Mucosa of descending colon (tissue), 3 donors: ENCODE results near the gene NPBWR2. TPM values are rescaled to one million over a fixed set of nuclear protein-coding genes. Genes with fewer than 3 reads are reported as not detected.

Source experiments
- ATAC-seq: fragments of 200-7000 bp; cut with Tn5 transposase; one replicate; pipeline ENCODE4 v1.9.1; 2020; ENCODE audit warnings: mild to moderate bottlenecking, moderate library complexity
- DNase-seq, 3 donors: peaks; one replicate each; pipeline ENCODE4 v3.0.0-alpha.2; 2020
- H3K36me3 ChIP-seq: fragments of 200-600 bp; one replicate; pipeline ENCODE4 v1.8.0; 2021; ENCODE audit warnings: low read depth, mild to moderate bottlenecking
- H3K4me1 ChIP-seq: fragments of 200-600 bp; one replicate; pipeline ENCODE4 v1.8.0; 2021; ENCODE audit warnings: low read depth, mild to moderate bottlenecking
- H3K4me3 ChIP-seq: fragments of 200-600 bp; one replicate; pipeline ENCODE4 v1.8.0; 2021; ENCODE audit warnings: mild to moderate bottlenecking
- H3K9me3 ChIP-seq: fragments of 200-600 bp; one replicate; pipeline ENCODE4 v1.8.0; 2021; ENCODE audit warnings: mild to moderate bottlenecking
- intact Hi-C, 2 donors: fragments of 100-400 bp; cut with DNase I in 1 of 2; cut with micrococcal nuclease in 1 of 2; formaldehyde crosslinking; loops; one replicate each; pipeline versions ENCODE4 v1.11.0 to v1.11.1; 2022; cut with DNase I, micrococcal nuclease
- long read RNA-seq, 2 donors: library from polyadenylated mRNA; unstranded; transcript quantifications; one replicate each; pipeline ENCODE4 v2.0.0, GENCODE V29; 2019 to 2021
- total RNA-seq, 3 donors: library from RNA; stranded (reverse); fragmentation: NEBNext Ultra II Directional in 2 of 3; extraction: Animal tissue kit (Norgen Biotek cat#: 25700) in 2 of 3; gene quantifications; one replicate each; pipeline versions ENCODE4 v1.2.1 to v1.2.4, GENCODE V29; 2021 to 2023
- TF ChIP-seq, protein P1 (sequence below): fragments of 200-600 bp; IDR thresholded peaks from one replicate; pipeline ENCODE4 v1.8.0; 2022; ENCODE audit warnings: antibody characterized with exemption, mild to moderate bottlenecking
- donor health status: DM: no; HTN: no; CAD: no; lungs with moderate emphysema.
- donor health status: DM: no; HTN: no; CAD: no.
- donor health status: DM: no; HTN: yes; CAD: no.

NPBWR2 gene, protein sequence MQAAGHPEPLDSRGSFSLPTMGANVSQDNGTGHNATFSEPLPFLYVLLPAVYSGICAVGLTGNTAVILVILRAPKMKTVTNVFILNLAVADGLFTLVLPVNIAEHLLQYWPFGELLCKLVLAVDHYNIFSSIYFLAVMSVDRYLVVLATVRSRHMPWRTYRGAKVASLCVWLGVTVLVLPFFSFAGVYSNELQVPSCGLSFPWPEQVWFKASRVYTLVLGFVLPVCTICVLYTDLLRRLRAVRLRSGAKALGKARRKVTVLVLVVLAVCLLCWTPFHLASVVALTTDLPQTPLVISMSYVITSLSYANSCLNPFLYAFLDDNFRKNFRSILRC
- not detected for total RNA-seq
- long read RNA-seq, donor 1: 0 reads
- long read RNA-seq, donor 2: 0 reads

DNA sequence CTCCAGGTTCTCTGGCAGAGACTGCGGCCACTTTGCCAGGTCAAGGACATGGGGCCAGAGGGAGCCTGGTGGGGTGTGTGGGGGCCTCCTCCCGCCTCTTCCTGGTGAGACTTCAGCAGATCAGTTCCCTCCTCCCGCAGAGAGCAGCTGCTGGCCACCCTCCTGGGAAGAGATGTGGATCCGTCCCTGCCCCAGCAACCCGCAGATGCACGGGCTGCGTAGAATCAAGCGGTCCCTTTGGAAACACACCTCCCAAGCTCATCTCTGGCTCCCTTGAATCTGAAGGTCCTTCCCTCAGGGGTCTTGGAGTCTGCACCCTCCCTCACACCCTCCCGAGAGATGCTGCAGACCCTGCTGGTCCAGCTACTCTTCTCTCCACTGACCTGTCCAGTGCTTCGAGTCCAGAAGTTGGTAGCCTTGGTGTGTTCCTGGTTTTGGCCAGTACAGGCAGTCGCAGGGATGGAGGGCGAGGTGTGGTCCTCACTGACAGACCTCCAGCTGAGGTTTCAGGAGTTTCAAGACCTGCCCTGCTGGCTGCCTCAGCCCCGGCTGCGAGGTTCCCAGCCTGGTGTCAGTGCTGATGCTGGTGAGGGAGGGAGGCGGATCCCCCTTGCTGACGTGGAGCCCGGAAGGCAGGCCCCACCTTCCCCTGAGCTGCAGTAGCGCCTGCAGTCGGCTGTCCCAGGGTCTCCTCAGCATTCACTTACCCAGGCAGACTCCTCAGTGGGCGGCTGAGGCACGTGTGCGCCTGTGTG, at the start of gene NPBWR2:
NPBWR2 (minus strand) TSS at position 585 of the 755 bp plus-strand sequence. CDS start 734 bp downstream, outside the sequence.
- ATAC-seq: peak; percentile 34
- TF ChIP-seq, protein P1, sequence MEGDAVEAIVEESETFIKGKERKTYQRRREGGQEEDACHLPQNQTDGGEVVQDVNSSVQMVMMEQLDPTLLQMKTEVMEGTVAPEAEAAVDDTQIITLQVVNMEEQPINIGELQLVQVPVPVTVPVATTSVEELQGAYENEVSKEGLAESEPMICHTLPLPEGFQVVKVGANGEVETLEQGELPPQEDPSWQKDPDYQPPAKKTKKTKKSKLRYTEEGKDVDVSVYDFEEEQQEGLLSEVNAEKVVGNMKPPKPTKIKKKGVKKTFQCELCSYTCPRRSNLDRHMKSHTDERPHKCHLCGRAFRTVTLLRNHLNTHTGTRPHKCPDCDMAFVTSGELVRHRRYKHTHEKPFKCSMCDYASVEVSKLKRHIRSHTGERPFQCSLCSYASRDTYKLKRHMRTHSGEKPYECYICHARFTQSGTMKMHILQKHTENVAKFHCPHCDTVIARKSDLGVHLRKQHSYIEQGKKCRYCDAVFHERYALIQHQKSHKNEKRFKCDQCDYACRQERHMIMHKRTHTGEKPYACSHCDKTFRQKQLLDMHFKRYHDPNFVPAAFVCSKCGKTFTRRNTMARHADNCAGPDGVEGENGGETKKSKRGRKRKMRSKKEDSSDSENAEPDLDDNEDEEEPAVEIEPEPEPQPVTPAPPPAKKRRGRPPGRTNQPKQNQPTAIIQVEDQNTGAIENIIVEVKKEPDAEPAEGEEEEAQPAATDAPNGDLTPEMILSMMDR: no peak
- Histone ChIP-seq H3K4me3 (no peak within 1 kb of the TSS), H3K9me3 (no peaks in the 10 kb centered on the region), H3K36me3 (no peaks in the 10 kb centered on the region), H3K4me1 (peaks cover 2% of the 10 kb centered on the region)
- DNase-seq: peak in 2 of 3 donors; percentile 19 to 40
- intact Hi-C loops: no loop called here

GRCh38 chr20:64156136-64156885, 48.9 kb upstream of the NPBWR2 start:
- ATAC-seq: no peak
- H3K36me3 ChIP-seq: no peaks in the 10 kb centered on the region
- no peaks in the 10 kb centered on the region for H3K9me3 ChIP-seq
- TF ChIP-seq, protein P1: no peak
- intact Hi-C loops: no loop called here
- no peak for DNase-seq
- no peaks in the 10 kb centered on the region for H3K4me1 ChIP-seq
- H3K4me3 ChIP-seq: no peak overlapping the region

GRCh38 chr20:64155258-64156135, 48.1 kb upstream of the NPBWR2 start:
- Histone ChIP-seq H3K36me3 (no peaks in the 10 kb centered on the region), H3K9me3 (no peaks in the 10 kb centered on the region), H3K4me3 (no peak overlapping the region), H3K4me1 (no peaks in the 10 kb centered on the region)
- DNase-seq (no peak), ATAC-seq (no peak)
- TF ChIP-seq, protein P1: no peak
- intact Hi-C loops: no loop called here

DNA sequence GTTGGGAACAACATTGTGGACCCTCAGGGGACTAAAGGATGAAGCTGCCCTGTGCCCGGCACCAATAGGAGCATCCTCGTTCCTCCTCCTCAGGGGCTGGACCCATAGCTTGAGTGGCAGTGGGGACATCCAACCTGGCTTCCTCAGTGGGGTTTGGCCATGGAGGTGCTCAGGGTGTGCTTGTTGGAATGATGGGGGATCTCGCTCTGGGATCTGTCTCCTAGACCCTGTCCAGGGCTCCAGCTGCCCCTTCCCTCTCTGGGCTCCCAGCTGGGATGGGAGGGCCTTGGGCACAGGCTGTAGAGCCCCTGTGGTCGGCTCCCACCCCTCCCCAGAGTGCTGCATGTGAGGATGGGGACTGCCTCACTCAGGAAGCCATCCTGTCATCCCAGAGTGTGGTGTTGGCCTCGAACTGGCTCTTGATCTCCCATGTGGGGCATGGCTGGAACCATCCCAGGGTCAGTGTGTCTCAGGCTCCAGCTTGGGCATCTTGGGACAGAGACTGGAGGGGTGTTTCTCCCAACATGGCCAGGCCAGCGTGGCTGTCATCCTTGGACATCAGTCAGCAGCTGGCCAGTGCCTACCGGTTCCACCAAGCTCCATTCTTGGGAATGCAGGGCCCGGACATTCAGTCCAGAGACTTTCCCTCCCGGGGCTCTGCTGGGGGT, 47.4 kb upstream of the NPBWR2 start:
- Histone ChIP-seq H3K36me3 (no peaks in the 10 kb centered on the region), H3K4me3 (no peak overlapping the region), H3K4me1 (no peaks in the 10 kb centered on the region), H3K9me3 (no peaks in the 10 kb centered on the region)
- TF ChIP-seq, protein P1: no peak
- DNase-seq (no peak), ATAC-seq (no peak)
- intact Hi-C loops: no loop called here
